ENCODE measurements around the gene GMIP.
"Not testable (repeated sequence)": the region's sequence is repeated elsewhere in the genome, so short reads cannot be mapped to it uniquely, and the experiment has no call there.

GMIP gene

GRCh38 chr19:19634516-19635312 is 8.7 kb downstream of the GMIP start:
- no peak for DNase-seq

GRCh38 chr19:19633711-19634515 is 9.5 kb downstream of the GMIP start:
- DNase-seq: no peak

GRCh38 chr19:19632661-19633060 is 10.8 kb downstream of the GMIP start:
- DNase-seq: no peak

GRCh38 chr19:19631346-19631745 is 12.1 kb downstream of the GMIP start:
- no peak for DNase-seq

GRCh38 chr19:19630426-19630825 is 13.0 kb downstream of the GMIP start:
- DNase-seq: no peak

GRCh38 chr19:19630062-19630414 is 13.4 kb downstream of the GMIP start:
- no peak for DNase-seq

- DNase-seq: peak; percentile 83
These were observed 14.8 kb downstream of the GMIP start for GRCh38 chr19:19628501-19629134.

GRCh38 chr19:19627621-19628500 is 15.6 kb downstream of the GMIP start, which contains the start of gene LPAR2:
Gene LPAR2 (minus strand): TSS chr19:19628220. CDS start chr19:19627275, 945 bp downstream.
- DNase-seq: peak; percentile 89

- no peak for DNase-seq
These were observed 16.7 kb downstream of the GMIP start for GRCh38 chr19:19626516-19627472.

- no peak for DNase-seq
These were observed 19.4 kb downstream of the GMIP start for GRCh38 chr19:19624032-19624570.

- no peak for DNase-seq
These were observed 20.1 kb downstream of the GMIP start for GRCh38 chr19:19623383-19623782.

GRCh38 chr19:19619849-19620210 is 23.6 kb downstream of the GMIP start:
- DNase-seq: no peak

- peak; percentile 62 for DNase-seq
These were observed 24.1 kb downstream of the GMIP start for GRCh38 chr19:19619181-19619848.

GRCh38 chr19:19618219-19619051 is 25.0 kb downstream of the GMIP start, which contains the start of gene PBX4:
Gene PBX4 (minus strand): TSS chr19:19618687. CDS start chr19:19618629, 58 bp downstream.
- peak; percentile 96 for DNase-seq

- no peak for DNase-seq
These were observed 28.4 kb downstream of the GMIP start for GRCh38 chr19:19615086-19615485.

GRCh38 chr19:19613506-19613905 is 30.0 kb downstream of the GMIP start:
- DNase-seq: no peak

- no peak for DNase-seq
These were observed 32.9 kb downstream of the GMIP start for GRCh38 chr19:19610376-19611202.

GRCh38 chr19:19606686-19607085 is 36.8 kb downstream of the GMIP start:
- DNase-seq: not testable (repeated sequence)

- peak; percentile 59 for DNase-seq
These were observed 37.4 kb downstream of the GMIP start for GRCh38 chr19:19606021-19606420.

Measured in DMS53 (cell line).